K562 (cell line): Measurements from ENCODE around the gene CHTOP. TPM values are rescaled to one million over a fixed set of nuclear protein-coding genes. Genes with fewer than 3 reads are reported as not detected.

Experiments used
- ATAC-seq: fragments of 200-7000 bp; cut with Tn5 transposase; 3 replicates; pipeline ENCODE4 v1.9.1; 2020; ENCODE audit warnings: moderate library complexity
- BruUV-seq: library from RNA; stranded (reverse); fragments of 400-500 nt; replicated peaks from 2 replicates; lab custom pipeline; 2021; lab: Mats Ljungman, UMichigan
- CTCF ChIA-PET: fragments of 300-600 bp; formaldehyde crosslinking; extraction: SDS; loops from one replicate; lab custom pipeline; 2021; ENCODE audit warnings: low intra/inter-chr PET ratio; lab: Yijun Ruan, JAX
- POLR2A ChIA-PET: fragments of 300-600, 350-650 bp; sonication (Branson Sonifier 250); formaldehyde crosslinking; extraction: SDS; loops from one replicate; lab custom pipeline; 2021; ENCODE audit warnings: antibody characterized with exemption, inconsistent platforms; lab: Yijun Ruan, JAX
- DNase-seq, 4 experiments: peaks; one replicate each; pipeline versions ENCODE4 v3.0.0 to v3.0.0-alpha.2; 2011 to 2018; ENCODE audit warnings: low spot score in 3 of 4, mixed read lengths in 3 of 4; ENCODE audit errors: extremely low read depth in 1 of 4
- FAIRE-seq: peaks from 2 replicates; lab custom pipeline; 2011; peaks lifted over from hg19 to GRCh38; lab: Jason Lieb, UNC
- H2AFZ ChIP-seq: 2 replicates; pipeline ENCODE4 v1.6.0; 2011; ENCODE audit warnings: low read depth, low read length, control low read depth, inconsistent platforms
- H3K27ac ChIP-seq: fragments of 200-600 bp; 3 replicates; pipeline ENCODE4 v1.8.0; 2011; ENCODE audit warnings: low read depth, mild to moderate bottlenecking, control low read depth, inconsistent platforms, low read length, moderate library complexity, mixed read lengths; ENCODE audit errors: extremely low read depth
- H3K27me3 ChIP-seq, 2 experiments: fragments of 300-600 bp in 1 of 2; 2 replicates in 1 of 2; 3 replicates in 1 of 2; pipeline versions ENCODE4 v1.6.0 to v1.8.0; 2011; ENCODE audit warnings: inconsistent platforms in 2 of 2, low read length in 2 of 2, mild to moderate bottlenecking in 1 of 2, mixed read lengths in 1 of 2, moderate library complexity in 1 of 2; ENCODE audit not compliant: control insufficient read depth in 2 of 2, insufficient read depth in 2 of 2
- H3K36me3 ChIP-seq: fragments of 300-600 bp; 3 replicates; pipeline ENCODE4 v1.8.0; 2011; ENCODE audit warnings: mild to moderate bottlenecking, low read length, inconsistent platforms; ENCODE audit not compliant: control insufficient read depth, insufficient read depth
- H3K4me1 ChIP-seq, 2 experiments: fragments of 200-600 bp in 1 of 2; replicated peaks in 1 of 2; 2 replicates in 1 of 2; 3 replicates in 1 of 2; pipeline versions ENCODE4 v1.5.1 to v1.8.0; 2011; ENCODE audit warnings: inconsistent platforms in 2 of 2, low read length in 2 of 2, mild to moderate bottlenecking in 1 of 2, mixed read lengths in 1 of 2, moderate library complexity in 1 of 2; ENCODE audit not compliant: control insufficient read depth in 2 of 2, insufficient read depth in 2 of 2
- H3K4me2 ChIP-seq: 2 replicates; pipeline ENCODE4 v1.6.1; 2011; ENCODE audit warnings: low read length, control low read depth, inconsistent platforms, mixed read lengths; ENCODE audit not compliant: insufficient read depth
- H3K4me3 ChIP-seq: fragments of 200-600 bp; sonication (generic), shearing (Covaris generic); 2 replicates; pipeline ENCODE4 v1.5.1; 2016; ENCODE audit warnings: control low read depth, inconsistent platforms
- H3K79me2 ChIP-seq: fragments of 200-600 bp; 3 replicates; pipeline ENCODE4 v1.8.0; 2011; ENCODE audit warnings: low read length, inconsistent platforms; ENCODE audit not compliant: control insufficient read depth, insufficient read depth
- H3K9ac ChIP-seq, 2 experiments: 2 replicates each; pipeline versions ENCODE4 v1.6.0 to v1.6.1; 2011; ENCODE audit warnings: low read depth in 2 of 2, low read length in 2 of 2, control low read depth in 1 of 2, inconsistent platforms in 1 of 2, mild to moderate bottlenecking in 1 of 2, mixed read lengths in 1 of 2; ENCODE audit not compliant: insufficient read depth in 1 of 2
- H3K9me1 ChIP-seq: one replicate; pipeline ENCODE4 v1.6.0; 2011; ENCODE audit warnings: inconsistent platforms, mild to moderate bottlenecking, low read length, moderate library complexity; ENCODE audit not compliant: control insufficient read depth, insufficient read depth
- H3K9me3 ChIP-seq: replicated peaks from 2 replicates; pipeline ENCODE4 v1.5.1; 2011; ENCODE audit warnings: low read depth, low read length, inconsistent platforms; ENCODE audit not compliant: control insufficient read depth, insufficient read depth
- H4K20me1 ChIP-seq: replicated peaks from 2 replicates; pipeline ENCODE4 v1.6.1; 2011; ENCODE audit warnings: low read length, inconsistent platforms, mixed read lengths; ENCODE audit not compliant: control insufficient read depth, insufficient read depth
- CBX8 ChIP-seq: fragments of 200-600 bp; sonication (generic); IDR thresholded peaks from 2 replicates; pipeline ENCODE4 v1.6.1; 2012; ENCODE audit warnings: borderline replicate concordance, mixed run types, low read depth, mild to moderate bottlenecking, moderate library complexity, mixed read lengths, low read length, control low read depth, inconsistent platforms; ENCODE audit not compliant: poor library complexity, severe bottlenecking; ENCODE audit errors: extremely low read depth
- DIDO1 ChIP-seq: fragments of 450-650 bp; IDR thresholded peaks from 2 replicates; pipeline ENCODE4 v1.6.1; 2016; ENCODE audit warnings: low read depth, missing biosample characterization, missing genetic modification characterization
- ERF ChIP-seq: fragments of 450-650 bp; formaldehyde crosslinking; IDR thresholded peaks from 2 replicates; pipeline ENCODE4 v1.4.0; 2020; ENCODE audit warnings: mild to moderate bottlenecking, mixed read lengths
- FOXK1 ChIP-seq: sonication (generic); formaldehyde crosslinking; IDR thresholded peaks from 2 replicates; pipeline ENCODE4 v1.8.0; 2022; ENCODE audit warnings: missing genetic modification reagents, mild to moderate bottlenecking, borderline replicate concordance
- FOXO4 ChIP-seq: fragments of 450-650 bp; formaldehyde crosslinking; IDR thresholded peaks from 2 replicates; pipeline ENCODE4 v1.4.0; 2020; ENCODE audit warnings: mild to moderate bottlenecking, moderate library complexity
- HOMEZ ChIP-seq: fragments of 250-450 bp; sonication (Bioruptor Pico); IDR thresholded peaks from 2 replicates; pipeline ENCODE4 v1.4.0; 2020; ENCODE audit warnings: mild to moderate bottlenecking, moderate library complexity
- IFI16 ChIP-seq: fragments of 250-450 bp; sonication (Bioruptor Pico); IDR thresholded peaks from 2 replicates; pipeline ENCODE4 v2.1.2; 2022; ENCODE audit warnings: mild to moderate bottlenecking, inconsistent platforms
- KLF10 ChIP-seq: fragments of 250-450 bp; sonication (Bioruptor Pico); IDR thresholded peaks from 2 replicates; pipeline ENCODE4 v1.6.1; 2021; ENCODE audit warnings: matching md5 sums
- MCM2 ChIP-seq: fragments of 450-650 bp; IDR thresholded peaks from 2 replicates; pipeline ENCODE4 v1.6.1; 2017; ENCODE audit warnings: low read depth, mild to moderate bottlenecking
- RBM15 ChIP-seq: fragments of 200-400 bp; formaldehyde crosslinking; IDR thresholded peaks from 2 replicates; pipeline ENCODE4 v1.6.1; 2018; ENCODE audit warnings: mild to moderate bottlenecking, low read length, moderate library complexity; ENCODE audit not compliant: insufficient read depth
- SMARCE1 ChIP-seq: fragments of 450-650 bp; IDR thresholded peaks from 2 replicates; pipeline ENCODE4 v1.7.1; 2016; ENCODE audit warnings: mild to moderate bottlenecking
- SRF ChIP-seq, 2 experiments: fragments of 250-450, 450-650 bp in 1 of 2; sonication (Bioruptor Pico) in 1 of 2; sonication (generic) in 1 of 2; formaldehyde crosslinking; IDR thresholded peaks; 2 replicates each; pipeline versions ENCODE4 v1.5.0 to v1.5.1; 2020 to 2022; ENCODE audit warnings: mild to moderate bottlenecking in 1 of 2, missing genetic modification reagents in 1 of 2
- STAT6 ChIP-seq: sonication (generic); formaldehyde crosslinking; IDR thresholded peaks from 2 replicates; pipeline ENCODE4 v1.8.1; 2023; ENCODE audit warnings: mild to moderate bottlenecking, missing genetic modification reagents
- THRAP3 ChIP-seq: fragments of 450-650 bp; IDR thresholded peaks from 2 replicates; pipeline ENCODE4 v1.6.1; 2016; ENCODE audit warnings: mild to moderate bottlenecking, inconsistent platforms, borderline replicate concordance
- ZFP1 ChIP-seq: fragments of 450-650 bp; formaldehyde crosslinking; IDR thresholded peaks from 2 replicates; pipeline ENCODE4 v1.4.0; 2020; ENCODE audit warnings: mild to moderate bottlenecking, mixed read lengths
- ZNF280B ChIP-seq: fragments of 250-450 bp; sonication (Bioruptor Pico); IDR thresholded peaks from 2 replicates; pipeline ENCODE4 v1.5.1; 2021; ENCODE audit warnings: mild to moderate bottlenecking
- WGBS: fragments of 100-300 bp; shearing (Covaris generic); methylation state at CpG from one replicate; pipeline ENCODE4 v1.1.6; 2016; ENCODE audit warnings: low coverage, mixed read lengths; ENCODE audit not compliant: insufficient coverage; ENCODE audit errors: missing lambda C conversion rate; 5-methylcytosine and 5-hydroxymethylcytosine counted together
- in situ Hi-C: fragments of 300-500 bp; cut with MboI; formaldehyde crosslinking; loops from 4 replicates; pipeline ENCODE4 v1.15.0; 2018; ENCODE audit warnings: inconsistent platforms, mixed read lengths
- intact Hi-C: fragments of 100-400 bp; cut with micrococcal nuclease; formaldehyde crosslinking; loops from 2 replicates; pipeline ENCODE4 v1.14.2; 2022
- polyA plus RNA-seq, 8 experiments: library from polyadenylated mRNA; depleted of rRNA in 4 of 8; stranded (reverse) in 5 of 8; unstranded in 3 of 8; fragments of >200 nt; fragmentation: Nextera tagmentation in 2 of 8; fragmentation: Illumina TruSeq in 1 of 8; extraction: Ambion mirVana in 2 of 8; extraction: Trizol in 1 of 8; gene quantifications; 2 replicates each; pipeline versions ENCODE4 v1.2.1 to v1.2.3, GENCODE V29; 2011 to 2014; ENCODE audit warnings: inconsistent platforms in 1 of 8, missing spikeins in 1 of 8
- total RNA-seq, 7 experiments: library from RNA; depleted of rRNA in 6 of 7; stranded (reverse); fragments of >200 nt in 6 of 7; fragmentation: Illumina TruSeq in 2 of 7; extraction: Trizol in 2 of 7; gene quantifications; 2 replicates each; pipeline versions ENCODE4 v1.2.1 to v1.2.3, GENCODE V29; 2011 to 2021; ENCODE audit warnings: low replicate concordance in 1 of 7

Gene CHTOP
- total and polyA plus RNA-seq, 9 of the 15 experiments (the other 6 are each of a cell fraction or from before 2014, with no cell fraction given), result 10.2 to 91.8 (median 60.8) TPM

GRCh38 chr1:153655333-153655732 lies 21.5 kb downstream of the CHTOP start:
- in situ Hi-C loops, result no loop called here
- intact Hi-C loops, result no loop called here
- Histone ChIP-seq H3K9ac (no peak overlapping the region), H3K4me3 (no peak overlapping the region), H3K36me3 (no peaks in the 10 kb centered on the region), H4K20me1 (no peaks in the 10 kb centered on the region), H3K27ac (no peak overlapping the region), H3K9me1 (no peaks in the 10 kb centered on the region), H3K9me3 (no peaks in the 10 kb centered on the region), H3K4me2 (no peak overlapping the region), H3K79me2 (peaks cover 13% of the 10 kb centered on the region), H3K4me1 (peaks cover 3 to 16% of the 10 kb centered on the region in 2 experiments; a peak in 4 of 5 replicates), H3K27me3 (no peaks in the 10 kb centered on the region), H2AFZ (peak overlapping the region; percentile 65; the same call in 1 of the 2 replicates)
- FAIRE-seq (no peak), ATAC-seq (no peak), DNase-seq (no peak)
- no TSS peak for BruUV-seq
- CTCF ChIA-PET, result no interaction called here
- POLR2A ChIA-PET, result interaction anchor here (0.6 to 14.7 kb wide), 2 partner anchors 8 to 16 kb away, joined by 4 to 205 read pairs; partner anchors contain the start of gene CHTOP
- WGBS, result 54% methylated on average over 3 of the region's 3 CpGs
- TF ChIP-seq IFI16 (CRISPR knock-in tag), result no peak
- TF ChIP-seq MCM2, result no peak
- TF ChIP-seq DIDO1 (tag), result no peak
- no peak for TF ChIP-seq FOXO4 (CRISPR knock-in tag)
- no peak for TF ChIP-seq RBM15
- TF ChIP-seq ZFP1 (CRISPR knock-in tag), result no peak
- no peak for TF ChIP-seq FOXK1 (CRISPR knock-in tag)
- no peak for TF ChIP-seq THRAP3
- TF ChIP-seq KLF10 (CRISPR knock-in tag), result no peak
- TF ChIP-seq ERF, result no peak
- no peak for TF ChIP-seq SRF (CRISPR knock-in tag; IDR thresholded peaks at IDR 0.05)
- no peak for TF ChIP-seq CBX8
- no peak for TF ChIP-seq SMARCE1
- TF ChIP-seq ZNF280B, result no peak
- TF ChIP-seq STAT6, result no peak
- no peak for TF ChIP-seq HOMEZ (CRISPR knock-in tag)
